OCI-LY3 (cell line): ENCODE data around the gene RASL12.

Experiments used
- H2AFZ ChIP-seq: fragments of 200-600, 300-600 bp; shearing (Covaris generic); 2 replicates; pipeline ENCODE4 v1.6.0; 2014; ENCODE audit warnings: antibody characterized with exemption, low read depth, low read length
- H3K27ac ChIP-seq: fragments of 200-600, 300-600 bp; sonication (generic); 2 replicates; pipeline ENCODE4 v1.5.1; 2014; ENCODE audit warnings: mild to moderate bottlenecking, low read length, moderate library complexity, mixed read lengths
- H3K27me3 ChIP-seq: fragments of 200-600, 300-600 bp; sonication (generic); 2 replicates; pipeline ENCODE4 v1.6.1; 2014; ENCODE audit warnings: low read depth, low read length, mixed read lengths
- H3K36me3 ChIP-seq: fragments of 200-600, 300-600 bp; sonication (generic); replicated peaks from 2 replicates; pipeline ENCODE3; 2014; ENCODE audit warnings: low read depth, low read length, mixed read lengths
- H3K4me1 ChIP-seq: fragments of 300-600, 200-600 bp; sonication (generic); 2 replicates; pipeline ENCODE4 v1.6.1; 2014; ENCODE audit warnings: low read length, mixed read lengths
- H3K4me2 ChIP-seq: fragments of 200-600, 300-600 bp; sonication (generic); 2 replicates; pipeline ENCODE4 v1.6.1; 2014; ENCODE audit warnings: low read length, mixed read lengths
- H3K4me3 ChIP-seq: fragments of 300-600, 200-600 bp; sonication (generic); 2 replicates; pipeline ENCODE4 v1.5.1; 2014; ENCODE audit warnings: antibody characterized with exemption, mild to moderate bottlenecking, low read length, moderate library complexity
- H3K79me2 ChIP-seq: fragments of 300-600, 200-600 bp; shearing (Covaris generic); 2 replicates; pipeline ENCODE4 v1.6.1; 2014; ENCODE audit warnings: mild to moderate bottlenecking, low read length, mixed read lengths
- H3K9ac ChIP-seq: fragments of 300-600, 200-600 bp; shearing (Covaris generic); 2 replicates; pipeline ENCODE4 v1.6.0; 2014; ENCODE audit warnings: mild to moderate bottlenecking, low read length, moderate library complexity
- H3K9me3 ChIP-seq: fragments of 200-600, 300-600 bp; shearing (Covaris generic); 2 replicates; pipeline ENCODE4 v1.6.1; 2014; ENCODE audit warnings: low read length, mixed read lengths; ENCODE audit not compliant: insufficient read depth
- H4K20me1 ChIP-seq: fragments of 200-600, 300-600 bp; sonication (generic); 2 replicates; pipeline ENCODE4 v1.6.1; 2016; ENCODE audit warnings: low read length, mixed read lengths; ENCODE audit not compliant: insufficient read depth
- CTCF ChIP-seq: fragments of 200-600, 300-600 bp; sonication (generic); IDR thresholded peaks from 2 replicates; pipeline ENCODE4 v1.5.1; 2014; ENCODE audit warnings: antibody characterized with exemption, low read length, low read depth
- EZH2phosphoT487 ChIP-seq: fragments of 200-600 bp; shearing (Covaris generic); IDR thresholded peaks from 2 replicates; pipeline ENCODE4 v1.6.1; 2018; ENCODE audit warnings: antibody characterized with exemption, mixed run types, low read depth

Gene RASL12

GRCh38 chr15:65067645-65068402, at the start of gene RASL12:
Gene RASL12, minus strand, starts transcription at chr15:65067991. Its CDS starts 156 bp downstream, at chr15:65067835.
- Histone ChIP-seq H3K79me2 (no peaks in the 10 kb centered on the region), H3K4me3 (no peak within 1 kb of the TSS), H3K27ac (no peak within 1 kb of the TSS), H3K4me1 (no peaks in the 10 kb centered on the region; the same call in 1 of the 2 replicates), H3K9ac (no peak within 1 kb of the TSS), H3K4me2 (no peak within 1 kb of the TSS), H4K20me1 (no peaks in the 10 kb centered on the region), H3K9me3 (no peaks in the 10 kb centered on the region), H3K36me3 (no peaks in the 10 kb centered on the region), H2AFZ (no peak within 1 kb of the TSS), H3K27me3 (0 out of 2 replicates have a peak, but pooled peaks cover 9% of the 10 kb centered on the region)
- no peak for TF ChIP-seq EZH2phosphoT487
- no peak for TF ChIP-seq CTCF

- H3K9ac ChIP-seq, result no peak overlapping the region
Observed at GRCh38 chr15:65115542-65115941, 47.8 kb upstream of the RASL12 start.

GRCh38 chr15:65115086-65115485, 47.3 kb upstream of the RASL12 start, which contains the start of gene UBAP1L:
Gene UBAP1L, minus strand, starts transcription at chr15:65115200. Its CDS starts 8,985 bp downstream, at chr15:65106215.
- Histone ChIP-seq H3K79me2 (no peaks in the 10 kb centered on the region), H3K4me1 (no peaks in the 10 kb centered on the region), H3K27ac (no peak within 1 kb of the TSS), H2AFZ (no peak within 1 kb of the TSS), H3K9ac (no peak within 1 kb of the TSS), H3K36me3 (peaks cover 49% of the 10 kb centered on the region), H3K4me2 (no peak within 1 kb of the TSS), H3K9me3 (no peaks in the 10 kb centered on the region), H3K4me3 (no peak within 1 kb of the TSS), H3K27me3 (no peaks in the 10 kb centered on the region), H4K20me1 (no peaks in the 10 kb centered on the region)
- TF ChIP-seq EZH2phosphoT487 (no peak), CTCF (no peak)

More at GRCh38 chr15:65115542-65115941, 47.8 kb upstream of the RASL12 start:
- Histone ChIP-seq H3K79me2 (no peaks in the 10 kb centered on the region), H3K27me3 (no peaks in the 10 kb centered on the region), H3K4me2 (no peak overlapping the region), H3K36me3 (peaks cover 49% of the 10 kb centered on the region), H2AFZ (no peak overlapping the region), H3K4me3 (no peak overlapping the region), H4K20me1 (no peaks in the 10 kb centered on the region), H3K27ac (no peak overlapping the region), H3K4me1 (no peaks in the 10 kb centered on the region), H3K9me3 (no peaks in the 10 kb centered on the region)
- no peak for TF ChIP-seq EZH2phosphoT487
- no peak for TF ChIP-seq CTCF

- no peak overlapping the region for H3K9ac ChIP-seq
- no peaks in the 10 kb centered on the region for H3K27me3 ChIP-seq
Observed at GRCh38 chr15:65110676-65111292, 43.0 kb upstream of the RASL12 start.

More at GRCh38 chr15:65110676-65111292, 43.0 kb upstream of the RASL12 start:
- Histone ChIP-seq H3K79me2 (no peaks in the 10 kb centered on the region), H3K4me3 (no peak overlapping the region), H3K36me3 (peaks cover 22% of the 10 kb centered on the region), H3K4me2 (no peak overlapping the region), H2AFZ (no peak overlapping the region), H3K27ac (no peak overlapping the region), H3K4me1 (no peaks in the 10 kb centered on the region), H4K20me1 (no peaks in the 10 kb centered on the region), H3K9me3 (no peaks in the 10 kb centered on the region)
- TF ChIP-seq EZH2phosphoT487, result no peak
- TF ChIP-seq CTCF, result no peak
